AG09309 (cell line): Measurements from ENCODE around the gene TMEM150A.

ENCODE experiments used
- DNase-seq: peaks from one replicate; pipeline ENCODE4 v3.0.0-alpha.2; 2010; ENCODE audit warnings: low read depth
- H3K4me3 ChIP-seq: 2 replicates; pipeline ENCODE4 v1.5.1; 2011; ENCODE audit warnings: mild to moderate bottlenecking, low read depth, low read length, moderate library complexity; ENCODE audit not compliant: control insufficient read depth
- CTCF ChIP-seq: IDR thresholded peaks from 2 replicates; pipeline ENCODE4 v1.5.1; 2011; ENCODE audit warnings: mild to moderate bottlenecking, low read depth, low read length, inconsistent platforms; ENCODE audit not compliant: insufficient read depth, control insufficient read depth; ENCODE audit errors: missing control alignments

Gene TMEM150A

GRCh38 chr2:85588236-85588635, 14.3 kb downstream of the TMEM150A start:
- no peak overlapping the region for H3K4me3 ChIP-seq
- DNase-seq, result no peak
- no peak for TF ChIP-seq CTCF

DNA sequence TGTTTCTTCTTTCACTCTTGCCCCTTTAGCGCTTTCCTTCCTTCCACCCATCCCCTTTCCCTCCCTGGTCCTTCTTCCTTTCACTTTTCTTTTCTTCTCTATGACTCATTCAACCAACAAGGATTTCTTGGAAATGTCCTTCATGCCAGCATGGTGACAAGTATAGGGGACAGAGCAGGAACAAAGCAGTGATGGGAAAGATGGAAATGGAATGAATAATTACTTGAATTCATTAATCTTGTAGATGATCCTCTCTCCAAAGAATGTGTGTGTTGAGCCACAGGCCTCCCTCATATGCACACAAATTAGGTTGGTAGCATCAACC, 16.8 kb downstream of the TMEM150A start:
- DNase-seq, result no peak

GRCh38 chr2:85584857-85585780, 17.4 kb downstream of the TMEM150A start:
- peak overlapping the region; percentile 54 for H3K4me3 ChIP-seq
- DNase-seq, result no peak
- TF ChIP-seq CTCF, result no peak

More for the DNA sequence above, 16.8 kb downstream of the TMEM150A start:
- H3K4me3 ChIP-seq, result peak overlapping the region; percentile 54; the same call in 1 of the 2 replicates
- TF ChIP-seq CTCF, result no peak

DNA sequence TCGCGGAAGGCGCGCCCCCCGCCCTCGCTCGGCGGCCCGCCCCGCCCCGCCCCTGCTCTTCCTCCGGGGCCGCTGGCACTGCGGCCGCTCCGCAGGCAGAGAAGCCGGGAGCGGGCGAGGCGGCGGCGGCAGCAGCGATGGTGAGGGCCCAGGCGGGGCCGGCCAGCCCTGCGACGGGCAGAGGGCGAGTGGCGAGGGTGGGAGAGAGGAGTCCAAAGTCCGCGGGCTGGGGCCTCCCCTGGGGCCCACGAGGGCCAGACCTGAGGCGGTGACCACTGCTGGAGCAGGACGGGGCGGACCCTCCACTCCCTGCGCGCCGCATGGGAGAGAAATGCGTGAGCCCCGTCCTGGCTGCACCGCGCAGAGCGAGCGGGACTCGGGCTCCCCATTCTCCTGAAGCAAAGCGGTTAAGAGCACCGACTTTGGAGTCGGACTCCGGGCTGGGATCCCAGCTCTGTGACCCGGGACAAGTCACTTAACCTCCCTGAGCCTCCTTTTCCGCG, 18.1 kb downstream of the TMEM150A start, which contains the start of gene VAMP5:
TSS of gene VAMP5 (plus strand) at position 78 of the 503 bp plus-strand sequence. CDS start at position 138, 60 bp downstream.
- H3K4me3 ChIP-seq, result peak within 1 kb of the TSS; percentile 54
- TF ChIP-seq CTCF, result no peak
- no peak for DNase-seq

DNA sequence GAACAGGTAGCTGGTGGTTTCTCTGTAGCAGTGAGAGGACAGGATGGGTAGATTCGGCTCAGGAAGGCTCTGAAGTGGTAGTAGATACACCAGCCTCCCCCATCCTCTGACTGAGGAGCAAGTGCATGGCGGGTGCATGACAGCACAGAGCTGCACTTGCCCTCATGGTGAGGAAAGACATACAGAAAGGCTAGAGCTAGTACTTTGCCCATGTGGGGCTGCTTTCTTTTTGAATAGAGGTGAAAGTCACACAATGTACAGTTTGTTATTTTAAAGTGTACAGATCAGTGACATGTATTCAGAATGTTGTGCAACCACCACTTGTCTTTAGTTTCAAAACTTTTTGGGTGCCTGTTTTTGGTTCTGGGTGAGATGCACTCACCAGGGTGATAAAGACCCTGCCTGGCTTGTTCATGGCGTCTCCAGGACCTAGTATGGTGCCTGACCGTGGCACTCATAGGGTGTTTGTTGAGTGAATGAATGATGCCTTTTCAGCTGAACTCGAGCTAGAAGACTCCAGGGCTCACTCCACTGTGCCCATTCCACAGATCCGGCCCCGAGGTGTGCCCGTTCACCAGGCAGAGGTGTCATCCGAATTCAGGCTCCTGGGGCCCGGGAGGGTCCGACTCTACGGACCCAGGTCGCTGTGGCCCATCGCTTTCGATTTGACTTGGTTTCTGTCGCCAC, 18.7 kb downstream of the TMEM150A start:
- DNase-seq, result no peak

More for the DNA sequence above, 18.7 kb downstream of the TMEM150A start:
- H3K4me3 ChIP-seq, result peak overlapping the region; percentile 45
- no peak for TF ChIP-seq CTCF
